CD8-positive, alpha-beta memory T cell (primary cell): ENCODE results near the gene SPATA18. TPM values are rescaled to one million over a fixed set of nuclear protein-coding genes. Genes with fewer than 3 reads are reported as not detected.
"Not testable (repeated sequence)": the region's sequence is repeated elsewhere in the genome, so short reads cannot be mapped to it uniquely, and the experiment has no call there.

Experiments used
- CTCF ChIA-PET: fragments of 350-600 bp; sonication (Branson Sonifier 250); formaldehyde crosslinking; loops from one replicate; lab custom pipeline; 2021; ENCODE audit warnings: antibody characterized with exemption; lab: Charles Lee
- POLR2A ChIA-PET: fragments of 350-600 bp; sonication (Branson Sonifier 250); formaldehyde crosslinking; loops from one replicate; lab custom pipeline; 2021; ENCODE audit warnings: antibody characterized with exemption; lab: Charles Lee
- DNase-seq, 5 donors: peaks; one replicate each; pipeline versions ENCODE4 v3.0.0 to v3.0.0-alpha.2; 2020 to 2022; ENCODE audit warnings: mixed read lengths in 1 of 5
- H3K27ac ChIP-seq: one replicate; pipeline ENCODE4 v1.7.0; 2013; ENCODE audit warnings: low read depth, mild to moderate bottlenecking, low read length, moderate library complexity
- H3K27me3 ChIP-seq: 2 replicates; pipeline ENCODE4 v1.7.0; 2013; ENCODE audit warnings: low read length, mild to moderate bottlenecking; ENCODE audit not compliant: insufficient read depth, poor library complexity, severe bottlenecking
- H3K36me3 ChIP-seq: 2 replicates; pipeline ENCODE4 v1.7.0; 2013; ENCODE audit warnings: mild to moderate bottlenecking, low read length, moderate library complexity; ENCODE audit not compliant: insufficient read depth
- H3K4me1 ChIP-seq: 2 replicates; pipeline ENCODE4 v1.7.0; 2013; ENCODE audit warnings: mild to moderate bottlenecking, low read length, moderate library complexity; ENCODE audit not compliant: insufficient read depth
- H3K4me3 ChIP-seq: 2 replicates; pipeline ENCODE4 v1.7.0; 2013; ENCODE audit warnings: mild to moderate bottlenecking, low read length
- H3K9me3 ChIP-seq: 2 replicates; pipeline ENCODE4 v1.7.0; 2013; ENCODE audit warnings: mild to moderate bottlenecking, low read length
- H3K27ac Mint-ChIP-seq, 8 donors: one replicate each; pipeline ENCODE4 v1.8.0; 2020 to 2021; ENCODE audit warnings: mixed read lengths in 8 of 8, mild to moderate bottlenecking in 6 of 8, inconsistent platforms in 3 of 8, moderate library complexity in 3 of 8
- H3K27me3 Mint-ChIP-seq, 2 donors: one replicate each; pipeline ENCODE4 v1.8.0; 2020 to 2021; ENCODE audit warnings: mixed read lengths in 2 of 2, mild to moderate bottlenecking in 1 of 2, moderate library complexity in 1 of 2
- H3K36me3 Mint-ChIP-seq, 3 donors: one replicate each; pipeline ENCODE4 v1.8.0; 2020 to 2021; ENCODE audit warnings: mixed read lengths in 3 of 3, inconsistent platforms in 1 of 3, mild to moderate bottlenecking in 1 of 3
- H3K4me1 Mint-ChIP-seq, 3 donors: one replicate each; pipeline ENCODE4 v1.8.0; 2020 to 2021; ENCODE audit warnings: mixed read lengths in 3 of 3, inconsistent platforms in 1 of 3, mild to moderate bottlenecking in 1 of 3
- H3K4me3 Mint-ChIP-seq, 7 donors: one replicate each; pipeline ENCODE4 v1.8.0; 2020 to 2021; ENCODE audit warnings: mixed read lengths in 7 of 7, mild to moderate bottlenecking in 6 of 7, moderate library complexity in 4 of 7, inconsistent platforms in 2 of 7
- H3K9me3 Mint-ChIP-seq, 5 donors: one replicate each; pipeline ENCODE4 v1.8.0; 2020 to 2022; ENCODE audit warnings: mixed read lengths in 5 of 5, mild to moderate bottlenecking in 3 of 5, moderate library complexity in 2 of 5, inconsistent platforms in 1 of 5
- polyA plus RNA-seq: library from polyadenylated mRNA; unstranded; fragments of 300-500 nt; fragmentation: Illumina TruSeq; gene quantifications from one replicate; pipeline ENCODE4 v1.2.3, GENCODE V29; 2021
- total RNA-seq, 2 experiments: library from RNA; stranded (reverse); gene quantifications; one replicate each; pipeline ENCODE4 v1.2.3, GENCODE V29; 2021

Gene SPATA18
- total and polyA plus RNA-seq, 3 experiments from 2014 or later = 0.31 to 0.35 TPM; not detected in 1

GRCh38 chr4:52112411-52112810, 61.3 kb downstream of the SPATA18 start:
- H3K9me3 Mint-ChIP-seq = peaks cover 0 to 2% (median 0%) of the 10 kb centered on the region in 5 donors
- no peak overlapping the region for H3K4me3 ChIP-seq
- ChIA-PET CTCF (no interaction called here), POLR2A (no interaction called here)
- no peaks in the 10 kb centered on the region for H3K36me3 Mint-ChIP-seq
- H3K4me1 ChIP-seq = no peaks in the 10 kb centered on the region
- H3K27ac ChIP-seq = no peak overlapping the region
- no peak overlapping the region for H3K27ac Mint-ChIP-seq
- DNase-seq = no peak
- H3K27me3 ChIP-seq = no peaks in the 10 kb centered on the region
- no peak overlapping the region for H3K4me3 Mint-ChIP-seq
- H3K36me3 ChIP-seq = no peaks in the 10 kb centered on the region
- H3K9me3 ChIP-seq = no peaks in the 10 kb centered on the region
- no peaks in the 10 kb centered on the region for H3K4me1 Mint-ChIP-seq
- H3K27me3 Mint-ChIP-seq = peaks cover 3 to 7% of the 10 kb centered on the region in 2 donors

- Mint-ChIP-seq H3K4me3 (no peak overlapping the region), H3K27ac (no peak overlapping the region), H3K36me3 (no peaks in the 10 kb centered on the region), H3K27me3 (peaks cover 2 to 3% of the 10 kb centered on the region in 2 donors), H3K9me3 (peaks cover 0 to 3% (median 0%) of the 10 kb centered on the region in 5 donors), H3K4me1 (no peaks in the 10 kb centered on the region)
- POLR2A ChIA-PET = no interaction called here
- Histone ChIP-seq H3K36me3 (no peaks in the 10 kb centered on the region), H3K9me3 (no peaks in the 10 kb centered on the region), H3K4me1 (no peaks in the 10 kb centered on the region), H3K27me3 (no peaks in the 10 kb centered on the region), H3K4me3 (no peak overlapping the region), H3K27ac (no peak overlapping the region)
- DNase-seq = no peak
- CTCF ChIA-PET = no interaction called here
These were observed 65.5 kb downstream of the SPATA18 start for GRCh38 chr4:52116641-52117040.

- H3K4me3 ChIP-seq = no peak overlapping the region
- no peaks in the 10 kb centered on the region for H3K27me3 ChIP-seq
- DNase-seq = no peak
- no peaks in the 10 kb centered on the region for H3K36me3 Mint-ChIP-seq
- H3K27me3 Mint-ChIP-seq = peaks cover 0 to 4% of the 10 kb centered on the region in 2 donors
- no peaks in the 10 kb centered on the region for H3K36me3 ChIP-seq
- H3K27ac Mint-ChIP-seq = no peak overlapping the region
- peaks cover 0 to 7% (median 4%) of the 10 kb centered on the region in 5 donors for H3K9me3 Mint-ChIP-seq
- no peaks in the 10 kb centered on the region for H3K4me1 ChIP-seq
- H3K4me1 Mint-ChIP-seq = no peaks in the 10 kb centered on the region
- H3K27ac ChIP-seq = no peak overlapping the region
- no peaks in the 10 kb centered on the region for H3K9me3 ChIP-seq
- CTCF ChIA-PET = no interaction called here
- H3K4me3 Mint-ChIP-seq = no peak overlapping the region
- POLR2A ChIA-PET = no interaction called here
These were observed 75.1 kb downstream of the SPATA18 start for GRCh38 chr4:52126226-52126625.

GRCh38 chr4:52126966-52127365, 75.9 kb downstream of the SPATA18 start:
- H3K9me3 ChIP-seq = no peaks in the 10 kb centered on the region
- no peaks in the 10 kb centered on the region for H3K4me1 ChIP-seq
- H3K36me3 ChIP-seq = no peaks in the 10 kb centered on the region
- no peaks in the 10 kb centered on the region for H3K36me3 Mint-ChIP-seq
- H3K4me1 Mint-ChIP-seq = no peaks in the 10 kb centered on the region
- H3K27ac Mint-ChIP-seq = no peak overlapping the region
- H3K27me3 ChIP-seq = no peaks in the 10 kb centered on the region
- peaks cover 0 to 10% (median 4%) of the 10 kb centered on the region in 5 donors for H3K9me3 Mint-ChIP-seq
- DNase-seq = no peak
- ChIA-PET POLR2A (no interaction called here), CTCF (no interaction called here)
- H3K27me3 Mint-ChIP-seq = peaks cover 0 to 4% of the 10 kb centered on the region in 2 donors
- H3K27ac ChIP-seq = no peak overlapping the region
- H3K4me3 ChIP-seq = no peak overlapping the region
- no peak overlapping the region for H3K4me3 Mint-ChIP-seq

GRCh38 chr4:52135171-52135570, 84.1 kb downstream of the SPATA18 start:
- Mint-ChIP-seq H3K4me3 (no peak overlapping the region), H3K36me3 (peaks cover 0 to 2% (median 0%) of the 10 kb centered on the region in 3 donors), H3K27ac (no peak overlapping the region), H3K9me3 (peaks cover 3 to 8% (median 7%) of the 10 kb centered on the region in 5 donors), H3K27me3 (peaks cover 4 to 8% of the 10 kb centered on the region in 2 donors), H3K4me1 (no peaks in the 10 kb centered on the region)
- Histone ChIP-seq H3K27me3 (no peaks in the 10 kb centered on the region), H3K4me3 (no peak overlapping the region), H3K4me1 (no peaks in the 10 kb centered on the region), H3K27ac (no peak overlapping the region), H3K9me3 (no peaks in the 10 kb centered on the region), H3K36me3 (no peaks in the 10 kb centered on the region)
- POLR2A ChIA-PET = no interaction called here
- CTCF ChIA-PET = no interaction called here
- DNase-seq = no peak

GRCh38 chr4:52137152-52137551, 86.0 kb downstream of the SPATA18 start:
- H3K9me3 Mint-ChIP-seq, DNase-seq, H3K4me3 Mint-ChIP-seq, H3K27me3 ChIP-seq, H3K27me3 Mint-ChIP-seq, H3K4me1 Mint-ChIP-seq, H3K9me3 ChIP-seq, H3K36me3 Mint-ChIP-seq, H3K4me3 ChIP-seq, H3K27ac Mint-ChIP-seq, H3K27ac ChIP-seq, CTCF ChIA-PET, H3K36me3 ChIP-seq, H3K4me1 ChIP-seq, POLR2A ChIA-PET: not testable (repeated sequence)

- Histone ChIP-seq H3K4me1 (no peaks in the 10 kb centered on the region), H3K9me3 (no peaks in the 10 kb centered on the region), H3K36me3 (no peaks in the 10 kb centered on the region), H3K27me3 (no peaks in the 10 kb centered on the region), H3K27ac (no peak overlapping the region), H3K4me3 (no peak overlapping the region)
- no peaks in the 10 kb centered on the region for H3K27me3 Mint-ChIP-seq
- H3K27ac Mint-ChIP-seq = no peak overlapping the region
- H3K4me1 Mint-ChIP-seq = no peaks in the 10 kb centered on the region
- ChIA-PET CTCF (no interaction called here), POLR2A (no interaction called here)
- no peak for DNase-seq
- H3K9me3 Mint-ChIP-seq = peaks cover 0 to 5% (median 2%) of the 10 kb centered on the region in 5 donors
- H3K36me3 Mint-ChIP-seq = no peaks in the 10 kb centered on the region
- no peak overlapping the region for H3K4me3 Mint-ChIP-seq
These were observed 91.7 kb downstream of the SPATA18 start for GRCh38 chr4:52142816-52143215.

- no peak overlapping the region for H3K27ac Mint-ChIP-seq
- H3K36me3 Mint-ChIP-seq = no peaks in the 10 kb centered on the region
- H3K9me3 ChIP-seq = no peaks in the 10 kb centered on the region
- no peak overlapping the region for H3K4me3 Mint-ChIP-seq
- H3K27ac ChIP-seq = no peak overlapping the region
- no peaks in the 10 kb centered on the region for H3K27me3 Mint-ChIP-seq
- POLR2A ChIA-PET = no interaction called here
- no peak overlapping the region for H3K4me3 ChIP-seq
- DNase-seq = no peak
- H3K9me3 Mint-ChIP-seq = peaks cover 0 to 2% (median 1%) of the 10 kb centered on the region in 5 donors
- H3K36me3 ChIP-seq = no peaks in the 10 kb centered on the region
- no peaks in the 10 kb centered on the region for H3K4me1 ChIP-seq
- CTCF ChIA-PET = no interaction called here
- H3K27me3 ChIP-seq = no peaks in the 10 kb centered on the region
- H3K4me1 Mint-ChIP-seq = no peaks in the 10 kb centered on the region
These were observed 92.7 kb downstream of the SPATA18 start for GRCh38 chr4:52143815-52144214.

- no peaks in the 10 kb centered on the region for H3K36me3 ChIP-seq
- Mint-ChIP-seq H3K9me3 (peaks cover 0 to 2% (median 0%) of the 10 kb centered on the region in 5 donors), H3K4me3 (no peak overlapping the region), H3K27me3 (no peaks in the 10 kb centered on the region), H3K36me3 (no peaks in the 10 kb centered on the region), H3K27ac (no peak overlapping the region), H3K4me1 (no peaks in the 10 kb centered on the region)
- H3K4me1 ChIP-seq = no peaks in the 10 kb centered on the region
- POLR2A ChIA-PET = no interaction called here
- H3K27ac ChIP-seq = no peak overlapping the region
- no peak for DNase-seq
- no peak overlapping the region for H3K4me3 ChIP-seq
- H3K27me3 ChIP-seq = no peaks in the 10 kb centered on the region
- CTCF ChIA-PET = no interaction called here
- no peaks in the 10 kb centered on the region for H3K9me3 ChIP-seq
These were observed 93.3 kb downstream of the SPATA18 start for GRCh38 chr4:52144372-52144771.
